AG09309 (cell line): ENCODE measurements around the gene CENPQ.

Experiments used
- DNase-seq: peaks from one replicate; pipeline ENCODE4 v3.0.0-alpha.2; 2010; ENCODE audit warnings: low read depth
- H3K4me3 ChIP-seq: 2 replicates; pipeline ENCODE4 v1.5.1; 2011; ENCODE audit warnings: mild to moderate bottlenecking, low read depth, low read length, moderate library complexity; ENCODE audit not compliant: control insufficient read depth
- CTCF ChIP-seq: IDR thresholded peaks from 2 replicates; pipeline ENCODE4 v1.5.1; 2011; ENCODE audit warnings: mild to moderate bottlenecking, low read depth, low read length, inconsistent platforms; ENCODE audit not compliant: insufficient read depth, control insufficient read depth; ENCODE audit errors: missing control alignments

Gene CENPQ

GRCh38 chr6:49462927-49463611, at the start of gene CENPQ, which contains the start of gene MMUT:
Gene CENPQ, plus strand, starts transcription at chr6:49463370. Its CDS starts 6,807 bp downstream, at chr6:49470177.
Gene MMUT, minus strand, starts transcription at chr6:49463253. Its CDS starts 3,787 bp downstream, at chr6:49459466.
- peak; percentile 72 for DNase-seq
- peak within 1 kb of the TSS; percentile 68 for H3K4me3 ChIP-seq
- no peak for TF ChIP-seq CTCF

GRCh38 chr6:49415358-49415757, 47.8 kb upstream of the CENPQ start:
- no peak for DNase-seq
- H3K4me3 ChIP-seq, result no peak overlapping the region
- no peak for TF ChIP-seq CTCF

GRCh38 chr6:49416195-49416594, 47.0 kb upstream of the CENPQ start:
- no peak for TF ChIP-seq CTCF
- no peak overlapping the region for H3K4me3 ChIP-seq
- DNase-seq, result no peak

- no peak for DNase-seq
- TF ChIP-seq CTCF, result peak; percentile 6
- H3K4me3 ChIP-seq, result no peak overlapping the region
Observed at GRCh38 chr6:49423817-49424216, 39.4 kb upstream of the CENPQ start.

GRCh38 chr6:49430187-49430586, 33.0 kb upstream of the CENPQ start:
- no peak overlapping the region for H3K4me3 ChIP-seq
- TF ChIP-seq CTCF, result no peak
- DNase-seq, result no peak

- H3K4me3 ChIP-seq, result no peak overlapping the region
- no peak for DNase-seq
- TF ChIP-seq CTCF, result no peak
Observed at GRCh38 chr6:49430866-49431265, 32.3 kb upstream of the CENPQ start.
